ENCODE measurements around the gene LZTS3. TPM values are rescaled to one million over a fixed set of nuclear protein-coding genes. Genes with fewer than 3 reads are reported as not detected.
A peak's percentile ranks its signal among the peaks of the same experiment; 100 is the strongest.

LZTS3 gene
- total and polyA plus RNA-seq, 2 of the 13 experiments (the other 11 are each of a cell fraction or from before 2014, with no cell fraction given): 10.1 to 31.3 TPM

GRCh38 chr20:3209946-3210317 is 36.6 kb upstream of the LZTS3 start:
- no peak overlapping the region for H2AFZ ChIP-seq (ENCODE audit: low read length)
- ATAC-seq: peak; percentile 39
- peaks cover 12 to 16% of the 10 kb centered on the region in 2 experiments for H3K36me3 ChIP-seq (replicated peaks in 1 of 2; ENCODE audit: control insufficient read depth in 1 of 2, insufficient read depth in 2 of 2, low read length in 2 of 2)
- in situ Hi-C loops (cut with HindIII; ENCODE audit: extremely low pct_ligation_motif_present, low pct_unique_long_range_greater_than_20kb) (no loop called here), intact Hi-C loops (cut with micrococcal nuclease; ENCODE audit: unreplicated experiment) (loop anchor here (2.0 kb wide), 3 partner anchors 21 to 91 kb away; no protein-coding TSS in a partner anchor)
- H3K4me2 ChIP-seq (ENCODE audit: low read depth, low read length): peak overlapping the region; percentile 99
- H4K20me1 ChIP-seq (ENCODE audit: insufficient read depth, low read length): no peaks in the 10 kb centered on the region
- no peak for DNase-seq (ENCODE audit: low spot score)
- no peaks in the 10 kb centered on the region for H3K9me3 ChIP-seq (ENCODE audit: low read length)
- H3K27me3 ChIP-seq (ENCODE audit: control insufficient read depth in 1 of 2, insufficient read depth in 2 of 2, low read length in 2 of 2): peaks cover 0 to 6% of the 10 kb centered on the region in 2 experiments; a peak in 1 of 5 replicates
- peak overlapping the region; percentile 75 for H3K27ac ChIP-seq (ENCODE audit: extremely low read length, insufficient read depth, low read length)
- peak overlapping the region; percentile 89 to 99 (median 90) for H3K4me3 ChIP-seq (replicated peaks in 1 of 3; ENCODE audit: insufficient read depth in 1 of 3, low read depth in 2 of 3, low read length in 3 of 3)
- 0% methylated on average over 10 of the region's 10 CpGs for WGBS (ENCODE audit: low lambda C conversion rate)
- ChIA-PET CTCF (ENCODE audit: low intra/inter-chr PET ratio, low total read pairs) (no interaction called here), POLR2A (interaction anchor here (0.6 to 9.7 kb wide), 15 partner anchors 10 to 683 kb away, joined by 3 to 149 read pairs (median 5); partner anchors contain the start of genes MRPS26 and SLC4A11)
- H3K4me1 ChIP-seq (ENCODE audit: insufficient read depth, low read length): peaks cover 38% of the 10 kb centered on the region
- H3K9ac ChIP-seq (ENCODE audit: insufficient read depth, low read depth, low read length): peak overlapping the region; percentile 94
- FAIRE-seq: no peak
- peaks cover 44% of the 10 kb centered on the region for H3K79me2 ChIP-seq (ENCODE audit: insufficient read depth, low read length)
- no TSS peak for BruUV-seq (replicated peaks)
- TF ChIP-seq RARG (CRISPR knock-in tag; IDR thresholded peaks at IDR 0.05; ENCODE audit: low read depth) (no peak), PAWR (CRISPR knock-in tag; IDR thresholded peaks at IDR 0.05; ENCODE audit: borderline replicate concordance) (0 out of 2 replicates have a peak, but pooled peaks have one; percentile 2), TAF15 (IDR thresholded peaks at IDR 0.05; ENCODE audit: low read depth, low read length, poor library complexity, severe bottlenecking) (no peak), ZNF782 (CRISPR knock-in tag; IDR thresholded peaks at IDR 0.05; ENCODE audit: borderline replicate concordance) (no peak), FOXP1 (IDR thresholded peaks at IDR 0.05) (no peak), FOXP1 (CRISPR knock-in tag; IDR thresholded peaks at IDR 0.05) (no peak), JUNB (CRISPR knock-in tag; IDR thresholded peaks at IDR 0.05; ENCODE audit: borderline replicate concordance) (no peak), ZC3H13 (CRISPR knock-in tag; IDR thresholded peaks at IDR 0.05) (0 out of 2 replicates have a peak, but pooled peaks have one; percentile 11), ZNF629 (CRISPR knock-in tag; conservative IDR thresholded peaks at IDR 0.05) (peak; percentile 60; the same call in 1 of the 2 replicates), ZSCAN5A (CRISPR knock-in tag; IDR thresholded peaks at IDR 0.05; ENCODE audit: borderline replicate concordance) (no peak), ZNF263 (CRISPR knock-in tag; IDR thresholded peaks at IDR 0.05) (no peak; the same call in 1 of the 2 replicates), PITX1 (CRISPR knock-in tag; IDR thresholded peaks at IDR 0.05) (peak; percentile 7; the same call in 1 of the 2 replicates), FOXP4 (CRISPR knock-in tag; IDR thresholded peaks at IDR 0.05) (no peak), TEAD2 (CRISPR knock-in tag; IDR thresholded peaks at IDR 0.05) (no peak), ZNF552 (CRISPR knock-in tag; IDR thresholded peaks at IDR 0.05; ENCODE audit: borderline replicate concordance) (no peak), FOXA1 (IDR thresholded peaks at IDR 0.05) (no peak), FOXA1 (CRISPR knock-in tag; IDR thresholded peaks at IDR 0.05) (no peak; the same call in 1 of the 2 replicates), ISL2 (CRISPR knock-in tag; IDR thresholded peaks at IDR 0.05) (no peak), PHB2 (IDR thresholded peaks at IDR 0.05; ENCODE audit: partially characterized antibody) (no peak), JUND (CRISPR knock-in tag; IDR thresholded peaks at IDR 0.05) (no peak), ZNF331 (CRISPR knock-in tag; IDR thresholded peaks at IDR 0.05) (no peak), KLF16 (CRISPR knock-in tag; IDR thresholded peaks at IDR 0.05) (0 out of 4 replicates have a peak, but pooled peaks of 1 of the 2 experiments have one; percentile 37), ZNF660 (CRISPR knock-in tag; IDR thresholded peaks at IDR 0.05; ENCODE audit: borderline replicate concordance, low read depth) (no peak), ZSCAN31 (CRISPR knock-in tag; IDR thresholded peaks at IDR 0.05; ENCODE audit: low read depth) (no peak), CREM (IDR thresholded peaks at IDR 0.05) (no peak), CREM (CRISPR knock-in tag; IDR thresholded peaks at IDR 0.05) (no peak)
